ENCODE data around the gene STING1. TPM values are rescaled to one million over a fixed set of nuclear protein-coding genes. Genes with fewer than 3 reads are reported as not detected.

STING1 gene
- total and polyA plus RNA-seq, 12 donors = 19.7 to 116 (median 50.5) TPM

DNA sequence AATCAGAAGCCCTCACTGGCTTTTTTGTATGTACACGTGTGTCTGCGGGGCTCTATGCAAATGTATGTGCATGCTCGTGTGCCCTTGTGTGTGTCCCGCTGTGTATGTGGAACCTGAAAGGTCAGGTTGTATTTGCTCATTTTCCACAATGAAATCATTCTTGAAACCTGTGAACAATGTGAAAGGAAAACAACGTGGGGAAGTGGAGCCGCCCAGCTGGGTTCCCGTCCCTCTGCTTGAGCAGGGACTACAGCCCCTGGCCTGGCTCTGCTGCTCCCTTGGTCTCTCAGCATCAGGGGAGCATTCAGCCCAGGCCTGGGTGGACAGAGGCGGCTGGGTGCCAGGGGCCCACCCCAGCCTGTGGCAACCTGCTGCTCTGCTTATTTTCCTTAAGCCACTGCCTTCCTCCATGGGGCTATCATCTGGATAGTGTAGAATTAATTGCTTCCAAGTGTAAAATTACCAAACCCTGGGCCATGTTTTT is 23.1 kb downstream of the STING1 start:
- no peaks in the 10 kb centered on the region for H3K9me3 ChIP-seq
- H3K4me3 ChIP-seq = peak overlapping the region in 6 of 10 donors; percentile 53 to 68 (median 62)
- H3K27ac ChIP-seq = peak overlapping the region in 9 of 10 donors; percentile 31 to 96 (median 87)
- H3K4me1 ChIP-seq = peaks cover 0 to 50% (median 26%) of the 10 kb centered on the region in 9 donors
- H3K27me3 ChIP-seq = no peaks in the 10 kb centered on the region
- WGBS, 2 donors = 65 to 67% methylated on average over 8 of the region's 8 CpGs
- TF ChIP-seq, protein P1, sequence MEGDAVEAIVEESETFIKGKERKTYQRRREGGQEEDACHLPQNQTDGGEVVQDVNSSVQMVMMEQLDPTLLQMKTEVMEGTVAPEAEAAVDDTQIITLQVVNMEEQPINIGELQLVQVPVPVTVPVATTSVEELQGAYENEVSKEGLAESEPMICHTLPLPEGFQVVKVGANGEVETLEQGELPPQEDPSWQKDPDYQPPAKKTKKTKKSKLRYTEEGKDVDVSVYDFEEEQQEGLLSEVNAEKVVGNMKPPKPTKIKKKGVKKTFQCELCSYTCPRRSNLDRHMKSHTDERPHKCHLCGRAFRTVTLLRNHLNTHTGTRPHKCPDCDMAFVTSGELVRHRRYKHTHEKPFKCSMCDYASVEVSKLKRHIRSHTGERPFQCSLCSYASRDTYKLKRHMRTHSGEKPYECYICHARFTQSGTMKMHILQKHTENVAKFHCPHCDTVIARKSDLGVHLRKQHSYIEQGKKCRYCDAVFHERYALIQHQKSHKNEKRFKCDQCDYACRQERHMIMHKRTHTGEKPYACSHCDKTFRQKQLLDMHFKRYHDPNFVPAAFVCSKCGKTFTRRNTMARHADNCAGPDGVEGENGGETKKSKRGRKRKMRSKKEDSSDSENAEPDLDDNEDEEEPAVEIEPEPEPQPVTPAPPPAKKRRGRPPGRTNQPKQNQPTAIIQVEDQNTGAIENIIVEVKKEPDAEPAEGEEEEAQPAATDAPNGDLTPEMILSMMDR (IDR thresholded peaks at IDR 0.05) = no peak
- ATAC-seq = peak in 7 of 8 donors; percentile 39 to 68 (median 50)
- intact Hi-C loops (cut with DNase I) = no loop called here
- peak in 1 of 2 donors; percentile 45 for DNase-seq
- peaks cover 0 to 33% (median 0%) of the 10 kb centered on the region in 9 donors for H3K36me3 ChIP-seq

DNA sequence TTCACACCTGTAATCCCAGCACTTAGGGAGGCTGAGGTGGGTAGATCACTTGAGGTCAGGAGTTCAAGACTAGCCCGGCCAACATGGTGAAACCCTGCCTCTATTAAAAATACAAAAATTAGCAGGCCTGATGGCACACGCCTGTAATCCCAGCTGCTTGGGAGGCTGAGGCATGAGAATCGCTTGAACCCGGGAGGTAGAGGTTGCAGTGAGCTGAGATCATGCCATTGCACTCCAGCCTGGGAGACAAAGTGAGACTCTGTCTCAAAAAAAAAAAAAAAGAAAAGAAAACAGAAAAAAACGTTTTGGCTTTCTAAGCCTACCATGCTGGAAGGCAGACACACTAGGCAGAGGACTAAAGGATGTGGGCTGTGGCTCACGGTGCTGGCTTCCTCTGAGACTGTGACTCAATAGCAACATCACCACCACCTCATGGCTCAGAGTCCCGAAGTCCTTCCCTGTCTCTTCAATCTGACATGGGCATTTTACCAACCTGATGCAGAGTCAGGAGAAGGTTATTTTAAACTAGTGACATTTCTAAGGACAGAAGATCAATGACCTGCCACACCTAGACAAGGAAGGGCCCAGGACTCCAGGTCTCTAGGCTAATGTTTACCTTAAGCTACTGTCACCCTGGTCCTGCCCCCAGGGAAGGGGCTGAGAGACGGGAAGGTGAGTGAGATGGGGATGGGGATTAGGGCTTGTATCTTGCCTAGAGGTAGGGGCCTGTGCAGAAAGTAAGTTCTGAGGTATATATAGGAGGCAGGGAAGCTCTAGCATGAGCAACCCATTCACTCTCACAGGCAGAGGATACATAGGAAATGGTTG is 23.8 kb downstream of the STING1 start:
- ATAC-seq (peak; percentile 33 to 74 (median 55)), DNase-seq (no peak)
- Histone ChIP-seq H3K36me3 (peaks cover 0 to 39% (median 0%) of the 10 kb centered on the region in 9 donors), H3K4me3 (peak overlapping the region in 4 of 10 donors; percentile 11 to 68 (median 61)), H3K27me3 (no peaks in the 10 kb centered on the region), H3K9me3 (no peaks in the 10 kb centered on the region), H3K27ac (peak overlapping the region in 9 of 10 donors; percentile 31 to 96 (median 87)), H3K4me1 (peaks cover 0 to 49% (median 23%) of the 10 kb centered on the region in 9 donors)
- TF ChIP-seq, protein P1 (IDR thresholded peaks at IDR 0.05) = no peak
- intact Hi-C loops (cut with DNase I) = no loop called here
- 59% methylated on average over 8 of the region's 8 CpGs for WGBS, 2 donors

DNA sequence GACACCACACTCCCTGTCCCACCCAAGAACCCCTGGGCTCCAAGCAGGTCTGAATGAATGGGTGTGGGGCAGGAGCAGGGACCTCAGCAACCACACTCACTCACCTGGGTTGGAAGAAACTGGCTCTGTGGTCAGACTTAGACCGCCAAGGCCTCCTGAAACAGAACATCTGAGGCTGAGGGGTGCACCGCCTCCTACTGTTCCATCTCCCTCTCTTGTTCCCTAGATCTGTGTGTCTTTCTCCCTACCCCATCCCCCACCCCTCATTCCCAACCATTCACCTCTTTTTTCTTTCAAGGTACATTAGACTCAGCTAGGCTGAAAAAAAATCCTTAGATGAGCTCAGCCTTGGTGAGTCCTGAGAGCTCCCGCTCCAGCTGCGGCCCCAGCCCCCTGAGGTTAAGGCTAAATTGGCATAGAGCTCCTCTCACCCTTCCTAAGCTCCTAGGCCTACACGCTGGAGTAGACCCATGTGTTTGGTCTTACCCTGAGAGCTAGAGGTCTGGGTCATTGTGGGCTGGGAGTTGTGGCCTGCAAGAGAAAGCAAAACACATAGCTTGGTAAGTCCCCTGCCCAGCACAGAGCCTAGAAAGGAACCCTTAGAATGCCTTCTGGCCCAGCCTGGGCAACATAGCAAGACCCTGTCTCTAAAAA is 24.8 kb downstream of the STING1 start:
- Histone ChIP-seq H3K9me3 (no peaks in the 10 kb centered on the region), H3K4me1 (peaks cover 0 to 39% (median 13%) of the 10 kb centered on the region in 9 donors), H3K27me3 (no peaks in the 10 kb centered on the region), H3K36me3 (peaks cover 0 to 41% (median 0%) of the 10 kb centered on the region in 9 donors), H3K4me3 (no peak overlapping the region), H3K27ac (peak overlapping the region in 3 of 10 donors; percentile 33 to 94 (median 87))
- intact Hi-C loops (cut with DNase I) = no loop called here
- TF ChIP-seq, protein P1 (IDR thresholded peaks at IDR 0.05) = no peak
- 93 to 98% methylated on average over 5 of the region's 5 CpGs for WGBS, 2 donors
- ATAC-seq = no peak
- DNase-seq = no peak

DNA sequence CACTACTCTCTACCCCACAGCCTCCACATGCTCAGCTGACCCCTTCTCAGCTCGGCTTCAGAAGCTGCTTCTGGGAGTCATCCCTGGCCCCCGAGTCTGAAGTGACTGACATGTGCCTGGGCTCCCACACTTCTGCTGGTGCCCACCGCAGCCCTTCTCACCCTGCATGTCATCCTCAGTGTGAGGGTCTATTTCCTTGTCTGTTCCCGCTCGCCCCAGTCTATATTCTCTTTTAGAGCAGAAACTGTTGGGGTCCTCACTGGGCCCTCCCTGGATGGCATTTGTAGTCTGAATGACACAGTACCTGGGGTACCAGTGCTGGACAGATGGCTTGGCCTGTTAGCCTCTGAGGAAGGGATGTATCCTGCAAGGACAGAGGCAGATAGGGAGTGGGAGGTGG is 25.3 kb downstream of the STING1 start:
- no peak for DNase-seq
- no peaks in the 10 kb centered on the region for H3K27me3 ChIP-seq
- ATAC-seq = no peak
- WGBS, 2 donors = 86 to 95% methylated on average over 5 of the region's 5 CpGs
- H3K4me3 ChIP-seq = no peak overlapping the region
- TF ChIP-seq, protein P1 (IDR thresholded peaks at IDR 0.05) = no peak
- intact Hi-C loops (cut with DNase I) = no loop called here
- H3K4me1 ChIP-seq = peaks cover 0 to 39% (median 12%) of the 10 kb centered on the region in 9 donors
- H3K36me3 ChIP-seq = peaks cover 0 to 43% (median 0%) of the 10 kb centered on the region in 9 donors
- peak overlapping the region in 1 of 10 donors; percentile 94 for H3K27ac ChIP-seq
- no peaks in the 10 kb centered on the region for H3K9me3 ChIP-seq

All from heart right ventricle (tissue), 16 donors.